Transverse colon (tissue), 4 donors: ENCODE results near the gene POLR2F. TPM values are rescaled to one million over a fixed set of nuclear protein-coding genes. Genes with fewer than 3 reads are reported as not detected.

ENCODE experiments used
- DNase-seq: peaks from one replicate; pipeline ENCODE4 v3.0.0-alpha.2; 2019
- H3K27ac ChIP-seq, 4 donors: fragments of 200-600 bp; sonication (generic); 2 replicates each; pipeline ENCODE4 v1.5.1; 2016 to 2018; ENCODE audit warnings: inconsistent platforms in 4 of 4
- H3K27me3 ChIP-seq: fragments of 200-600 bp; sonication (generic); 2 replicates; pipeline ENCODE4 v1.5.1; 2017; ENCODE audit warnings: inconsistent platforms
- H3K36me3 ChIP-seq, 4 donors: fragments of 200-600 bp; sonication (generic); 2 replicates each; pipeline ENCODE4 v1.5.1; 2017 to 2019; ENCODE audit warnings: inconsistent platforms in 4 of 4
- H3K4me1 ChIP-seq, 4 donors: fragments of 200-600 bp; sonication (generic); 2 replicates each; pipeline ENCODE4 v1.5.1; 2017 to 2020; ENCODE audit warnings: inconsistent platforms in 4 of 4
- H3K4me3 ChIP-seq, 4 donors: fragments of 200-600 bp; sonication (generic); 1 replicate in 1 of 4; 2 replicates in 3 of 4; pipeline versions ENCODE4 v1.5.1 to v1.6.1; 2017 to 2019; ENCODE audit warnings: inconsistent platforms in 4 of 4
- H3K9me3 ChIP-seq, 2 donors: fragments of 200-600 bp; sonication (generic); 2 replicates each; pipeline ENCODE4 v1.5.1; 2017 to 2019; ENCODE audit warnings: inconsistent platforms in 2 of 2
- EP300 ChIP-seq: sonication (generic); formaldehyde crosslinking; IDR thresholded peaks from one replicate; pipeline ENCODE4 v1.6.1; 2017; ENCODE audit warnings: antibody characterized with exemption, low read depth
- POLR2A ChIP-seq: fragments of 450-650 bp; IDR thresholded peaks from one replicate; pipeline ENCODE4 v1.6.1; 2016; ENCODE audit warnings: antibody characterized with exemption, mild to moderate bottlenecking, moderate library complexity
- POLR2AphosphoS5 ChIP-seq, 3 donors: sonication (generic); formaldehyde crosslinking; IDR thresholded peaks; one replicate each; pipeline ENCODE4 v1.6.1; 2016; ENCODE audit warnings: antibody characterized with exemption in 3 of 3
- WGBS, 2 donors: methylation state at CpG; one replicate each; pipeline ENCODE4 v1.1.5; 2018; ENCODE audit warnings: low coverage in 1 of 2; 5-methylcytosine and 5-hydroxymethylcytosine counted together
- in situ Hi-C, 4 donors: fragments of 200-750 bp; cut with MboI; loops; one replicate each; pipeline versions ENCODE4 v1.15.0 to v1.15.1; 2017; ENCODE audit warnings: low sequenced_read_pairs in 3 of 4, low pct_ligation_motif_present in 1 of 4, low pct_unique_long_range_greater_than_20kb in 1 of 4
- intact Hi-C: fragments of 100-400 bp; cut with DNase I; formaldehyde crosslinking; loops from one replicate; pipeline ENCODE4 v1.15.1; 2023; ENCODE audit warnings: low total_unique reads
- total RNA-seq, 4 donors: library from RNA; depleted of rRNA; stranded (reverse); fragments of >200 nt; gene quantifications; one replicate each; pipeline ENCODE4 v1.1.0, GENCODE V29; 2016
- TF ChIP-seq, protein P1 (sequence below), 5 experiments: fragments of 200-600 bp in 3 of 5; fragments of 450-650 bp in 2 of 5; sonication (generic) in 3 of 5; IDR thresholded peaks; 1 replicate in 2 of 5; 2 replicates in 3 of 5; pipeline ENCODE4 v1.5.1; 2016 to 2017; ENCODE audit warnings: antibody characterized with exemption in 5 of 5, inconsistent platforms in 3 of 5, mild to moderate bottlenecking in 2 of 5, moderate library complexity in 1 of 5

POLR2F gene
- total RNA-seq, 4 donors from 2014 or later: 7.6 to 65.5 (median 32.6) TPM

DNA sequence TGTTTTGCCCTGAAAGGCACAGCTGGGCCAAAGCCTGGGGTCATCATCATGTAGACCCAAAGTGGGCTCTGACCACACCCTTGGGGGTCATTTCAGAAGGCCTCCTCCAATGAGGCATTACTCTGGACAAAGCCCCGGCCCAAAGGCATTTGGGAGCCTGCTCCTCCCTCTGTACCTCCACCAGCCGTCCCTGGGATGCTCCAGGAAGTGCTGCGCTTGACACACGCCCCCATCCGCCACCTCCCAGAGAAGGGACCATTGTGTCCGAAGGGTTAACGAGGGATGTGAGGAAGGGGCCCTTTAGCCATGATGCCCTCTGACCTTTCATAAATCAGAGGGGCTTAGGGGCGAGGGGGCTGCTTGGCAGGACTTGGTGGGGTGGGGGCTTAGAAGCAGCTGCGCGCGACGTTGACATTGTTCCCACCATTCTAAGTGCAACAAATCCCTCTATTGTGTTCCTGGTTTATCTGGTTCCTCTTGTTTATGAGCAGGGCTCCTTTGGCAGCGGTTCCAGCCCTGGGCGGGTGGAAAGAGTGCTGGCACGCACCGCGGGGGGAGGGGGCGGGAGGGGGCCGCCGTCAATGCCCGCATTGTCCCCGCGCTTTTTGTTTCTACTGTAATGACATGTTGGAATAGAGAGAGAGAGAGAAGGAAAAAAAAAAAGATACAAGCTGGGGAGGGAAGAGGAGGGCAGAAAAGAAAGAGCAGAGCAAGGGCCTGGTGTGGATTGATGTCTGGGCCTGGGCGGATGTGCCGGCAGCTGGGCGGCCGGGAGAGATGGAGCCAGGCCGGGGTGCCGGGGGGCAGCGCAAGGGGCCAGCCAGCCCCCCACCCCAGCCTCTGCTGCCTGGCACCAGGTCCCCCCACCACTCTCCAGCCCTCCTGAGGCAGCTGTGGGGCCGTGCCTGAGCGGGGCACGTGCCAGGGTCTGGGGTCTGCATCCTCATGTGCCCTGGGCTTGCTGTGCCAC, 63.0 kb downstream of the POLR2F start:
- Histone ChIP-seq H3K36me3 (no peaks in the 10 kb centered on the region), H3K4me1 (peaks cover 8 to 21% (median 17%) of the 10 kb centered on the region in 4 donors), H3K27ac (peak overlapping the region; percentile 36 to 62 (median 42)), H3K9me3 (no peaks in the 10 kb centered on the region), H3K4me3 (peak overlapping the region in 1 of 4 donors; percentile 14), H3K27me3 (no peaks in the 10 kb centered on the region)
- in situ Hi-C loops (no loop called here), intact Hi-C loops (no loop called here)
- WGBS, 2 donors: 12 to 35% methylated on average over 20 to 30 of the region's 33 CpGs
- TF ChIP-seq, protein P1, sequence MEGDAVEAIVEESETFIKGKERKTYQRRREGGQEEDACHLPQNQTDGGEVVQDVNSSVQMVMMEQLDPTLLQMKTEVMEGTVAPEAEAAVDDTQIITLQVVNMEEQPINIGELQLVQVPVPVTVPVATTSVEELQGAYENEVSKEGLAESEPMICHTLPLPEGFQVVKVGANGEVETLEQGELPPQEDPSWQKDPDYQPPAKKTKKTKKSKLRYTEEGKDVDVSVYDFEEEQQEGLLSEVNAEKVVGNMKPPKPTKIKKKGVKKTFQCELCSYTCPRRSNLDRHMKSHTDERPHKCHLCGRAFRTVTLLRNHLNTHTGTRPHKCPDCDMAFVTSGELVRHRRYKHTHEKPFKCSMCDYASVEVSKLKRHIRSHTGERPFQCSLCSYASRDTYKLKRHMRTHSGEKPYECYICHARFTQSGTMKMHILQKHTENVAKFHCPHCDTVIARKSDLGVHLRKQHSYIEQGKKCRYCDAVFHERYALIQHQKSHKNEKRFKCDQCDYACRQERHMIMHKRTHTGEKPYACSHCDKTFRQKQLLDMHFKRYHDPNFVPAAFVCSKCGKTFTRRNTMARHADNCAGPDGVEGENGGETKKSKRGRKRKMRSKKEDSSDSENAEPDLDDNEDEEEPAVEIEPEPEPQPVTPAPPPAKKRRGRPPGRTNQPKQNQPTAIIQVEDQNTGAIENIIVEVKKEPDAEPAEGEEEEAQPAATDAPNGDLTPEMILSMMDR (IDR thresholded peaks at IDR 0.05): no peak
- no peak for TF ChIP-seq POLR2A
- no peak for TF ChIP-seq EP300
- TF ChIP-seq POLR2AphosphoS5 (IDR thresholded peaks at IDR 0.05): no peak
- DNase-seq: peak; percentile 52

DNA sequence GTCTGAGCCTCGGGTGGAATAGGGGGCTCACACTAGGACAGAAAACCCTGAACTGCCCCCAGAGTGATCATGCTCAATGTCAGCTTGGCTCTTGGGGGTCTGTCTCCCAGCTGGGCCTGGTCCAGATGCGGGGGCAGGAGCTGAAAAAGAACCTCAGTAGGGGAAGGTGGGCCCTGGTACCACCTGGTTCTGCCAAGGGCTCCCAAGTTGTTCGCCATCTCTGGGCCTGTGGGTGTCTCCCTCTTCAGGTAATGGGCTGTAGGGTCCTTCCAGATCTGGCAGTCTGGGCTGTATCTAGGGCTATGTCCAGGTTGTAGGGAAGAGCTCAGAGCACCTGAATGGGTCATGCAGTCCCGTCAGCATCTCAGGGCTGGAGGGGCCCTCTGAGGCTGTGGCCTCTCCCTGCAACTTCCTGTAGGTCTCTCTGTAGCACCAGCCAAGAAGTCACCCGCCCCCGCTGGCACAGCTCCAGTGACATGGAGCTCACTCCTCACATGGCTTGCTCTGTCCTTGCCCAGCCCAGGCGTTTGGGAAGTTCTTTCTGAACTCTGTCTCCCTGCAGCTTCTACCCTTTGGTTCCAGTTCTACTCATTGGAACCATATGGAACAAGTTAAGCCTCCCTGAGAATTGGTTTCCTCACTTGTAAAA, 63.9 kb downstream of the POLR2F start:
- 47 to 90% methylated on average over 2 to 7 of the region's 7 CpGs for WGBS, 2 donors
- Histone ChIP-seq H3K4me3 (no peak overlapping the region), H3K4me1 (peaks cover 8 to 21% (median 17%) of the 10 kb centered on the region in 4 donors), H3K27ac (peak overlapping the region; percentile 36 to 62 (median 42)), H3K9me3 (no peaks in the 10 kb centered on the region), H3K27me3 (no peaks in the 10 kb centered on the region), H3K36me3 (no peaks in the 10 kb centered on the region)
- TF ChIP-seq, protein P1 (IDR thresholded peaks at IDR 0.05): no peak
- TF ChIP-seq POLR2AphosphoS5 (IDR thresholded peaks at IDR 0.05): no peak
- TF ChIP-seq EP300: no peak
- no peak for TF ChIP-seq POLR2A
- in situ Hi-C loops (no loop called here), intact Hi-C loops (no loop called here)
- peak; percentile 75 for DNase-seq

DNA sequence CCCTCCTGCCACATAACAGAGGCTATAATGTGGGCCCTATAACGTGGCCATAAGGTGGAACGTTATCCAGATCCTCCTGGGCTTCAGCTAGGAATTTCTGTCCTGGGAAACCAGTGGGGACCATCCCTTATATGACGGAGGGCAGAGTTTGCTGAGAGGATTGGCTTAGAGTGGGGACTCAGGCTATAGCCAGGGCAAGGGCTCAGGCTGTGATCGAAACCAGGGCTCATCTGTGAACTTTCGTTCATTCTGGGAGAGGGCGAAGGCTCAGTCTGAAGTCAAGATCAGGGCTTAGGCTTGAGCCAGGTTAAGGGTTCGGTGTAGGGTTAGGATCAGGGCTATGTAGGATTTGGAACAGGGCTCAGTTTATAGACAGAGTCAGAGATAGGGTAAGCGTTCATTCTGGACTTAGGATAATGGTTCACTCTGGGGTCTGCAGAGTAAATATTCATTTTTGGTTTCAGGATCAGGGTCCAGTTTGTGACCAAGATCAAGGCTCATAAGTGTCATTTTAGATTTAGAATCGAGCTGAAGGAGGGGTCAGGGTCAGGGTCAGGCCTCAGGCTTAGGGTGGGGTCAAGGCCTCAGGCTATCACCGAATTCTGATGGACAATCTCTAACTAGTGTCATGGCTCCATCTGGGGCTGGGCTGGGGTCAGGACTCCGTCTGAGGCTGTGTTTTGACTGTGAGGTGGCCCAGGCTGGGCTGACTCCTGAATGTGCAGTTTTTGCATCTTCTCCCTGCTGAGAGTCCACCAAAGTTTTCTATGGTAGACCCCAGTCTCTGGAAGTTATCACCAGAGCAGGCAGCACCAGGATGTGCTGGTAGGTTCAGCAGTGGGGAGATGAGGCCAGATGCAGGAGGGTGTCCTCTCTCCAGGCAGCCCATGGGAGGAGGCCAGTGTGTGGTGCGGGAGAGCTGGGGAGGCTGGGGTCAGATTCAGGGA, 64.7 kb downstream of the POLR2F start:
- intact Hi-C loops: no loop called here
- WGBS, 2 donors: 83% methylated on average over 12 of the region's 12 CpGs; no CpG with 5 or more reads in 1 of the 2 donors

More for the DNA sequence above, 64.7 kb downstream of the POLR2F start:
- Histone ChIP-seq H3K9me3 (no peaks in the 10 kb centered on the region), H3K27ac (peak overlapping the region in 2 of 4 donors; percentile 43 to 62), H3K36me3 (no peaks in the 10 kb centered on the region), H3K4me3 (no peak overlapping the region), H3K27me3 (no peaks in the 10 kb centered on the region), H3K4me1 (peaks cover 8 to 21% (median 17%) of the 10 kb centered on the region in 4 donors)
- TF ChIP-seq POLR2AphosphoS5 (IDR thresholded peaks at IDR 0.05): no peak
- TF ChIP-seq, protein P1 (IDR thresholded peaks at IDR 0.05): no peak
- no peak for TF ChIP-seq EP300
- TF ChIP-seq POLR2A: no peak
- in situ Hi-C loops: no loop called here
- DNase-seq: no peak

Other genes starting within 250 kb of the POLR2F start
- gene GCAT, start 145.8 kb upstream of the POLR2F start, total RNA-seq: 10 to 100 TPM in 1 of 4 donors, 1 to 10 TPM in 3; 6.4 to 10.1 (median 7.7) TPM
- not detected for gene GALR3, start 130.3 kb upstream of the POLR2F start, total RNA-seq
- gene ANKRD54, start 109.4 kb upstream of the POLR2F start, total RNA-seq: 10 to 100 TPM; 12.7 to 86.8 (median 40.6) TPM
- 100 to 1,000 TPM in 3 of 4 donors, 10 to 100 TPM in 1; 89.4 to 292 (median 217) TPM for gene EIF3L, start 104.3 kb upstream of the POLR2F start, total RNA-seq
- gene MICALL1, start 47.4 kb upstream of the POLR2F start, total RNA-seq: 10 to 100 TPM; 26.8 to 87.2 (median 37.3) TPM
- not detected for gene C22orf23, start 98 bp upstream of the POLR2F start, total RNA-seq
- 1 to 10 TPM; 1.2 to 4.9 (median 3.5) TPM for gene SOX10, start 30.9 kb downstream of the POLR2F start, total RNA-seq
- 100 to 1,000 TPM in 1 of 4 donors, 10 to 100 TPM in 3; 34.3 to 127 (median 69.3) TPM for gene PICK1, start 103.7 kb downstream of the POLR2F start, total RNA-seq
- gene SLC16A8, start 130.5 kb downstream of the POLR2F start, total RNA-seq: not detected
- 100 to 1,000 TPM; 106 to 337 (median 127) TPM for gene BAIAP2L2, start 157.0 kb downstream of the POLR2F start, total RNA-seq
- gene PLA2G6, start 228.1 kb downstream of the POLR2F start, total RNA-seq: 100 to 1,000 TPM in 2 of 4 donors, 10 to 100 TPM in 2; 30.7 to 327 (median 72.3) TPM
- 10 to 100 TPM in 3 of 4 donors, 1 to 10 TPM in 1; 3.8 to 30.3 (median 22.0) TPM for gene MAFF, start 248.3 kb downstream of the POLR2F start, total RNA-seq